Glomerular visceral epithelial cell (primary cell): ENCODE data around the gene RPTN.
"Not testable (repeated sequence)": the region's sequence is repeated elsewhere in the genome, so short reads cannot be mapped to it uniquely, and the experiment has no call there.

Source experiments
- DNase-seq: peaks from one replicate; pipeline ENCODE4 v3.0.0-alpha.2; 2016; ENCODE audit errors: extremely low spot score

The RPTN gene

GRCh38 chr1:152165286-152166077, 6.5 kb upstream of the RPTN start:
- no peak for DNase-seq

GRCh38 chr1:152164517-152165136, 5.6 kb upstream of the RPTN start:
- no peak for DNase-seq

GRCh38 chr1:152162792-152163463, 3.9 kb upstream of the RPTN start:
- peak; percentile 84 for DNase-seq

- DNase-seq: no peak
Observed at GRCh38 chr1:152160576-152160975, 1.5 kb upstream of the RPTN start.

- no peak for DNase-seq
Observed at GRCh38 chr1:152153996-152154395, 5.0 kb downstream of the RPTN start.

GRCh38 chr1:152151646-152152045, 7.4 kb downstream of the RPTN start:
- DNase-seq: no peak

GRCh38 chr1:152148981-152149380, 10.0 kb downstream of the RPTN start:
- no peak for DNase-seq

- no peak for DNase-seq
Observed at GRCh38 chr1:152148051-152148450, 11.0 kb downstream of the RPTN start.

- DNase-seq: no peak
Observed at GRCh38 chr1:152145769-152146168, 13.3 kb downstream of the RPTN start.

GRCh38 chr1:152144674-152145183, 14.3 kb downstream of the RPTN start:
- DNase-seq: not testable (repeated sequence)

- no peak for DNase-seq
Observed at GRCh38 chr1:152143150-152143887, 15.7 kb downstream of the RPTN start.

- DNase-seq: peak; percentile 73
Observed at GRCh38 chr1:152141971-152142584, 16.9 kb downstream of the RPTN start.

GRCh38 chr1:152137215-152137614, 21.8 kb downstream of the RPTN start:
- no peak for DNase-seq

GRCh38 chr1:152130186-152130585, 28.8 kb downstream of the RPTN start:
- DNase-seq: no peak

GRCh38 chr1:152127673-152128072, 31.4 kb downstream of the RPTN start:
- no peak for DNase-seq

- no peak for DNase-seq
Observed at GRCh38 chr1:152125834-152126443, 33.1 kb downstream of the RPTN start.

- no peak for DNase-seq
Observed at GRCh38 chr1:152118915-152119314, 40.1 kb downstream of the RPTN start.

GRCh38 chr1:152115344-152115743, 43.7 kb downstream of the RPTN start, which contains the start of gene TCHH:
TSS of gene TCHH (minus strand) at chr1:152115444. CDS start at chr1:152114080, 1,364 bp downstream.
- DNase-seq: no peak

GRCh38 chr1:152112885-152113432, 46.1 kb downstream of the RPTN start:
- no peak for DNase-seq

GRCh38 chr1:152112101-152112884, 46.7 kb downstream of the RPTN start:
- DNase-seq: peak; percentile 42
